HCT116 (cell line): Measurements from ENCODE around the gene SEMA4B. TPM values are rescaled to one million over a fixed set of nuclear protein-coding genes. Genes with fewer than 3 reads are reported as not detected.

Experiments used
- ATAC-seq: fragments of 200-7000 bp; cut with Tn5 transposase; 2 replicates; pipeline ENCODE4 v1.9.1; 2020; ENCODE audit warnings: mild to moderate bottlenecking, moderate library complexity
- BruUV-seq: library from RNA; stranded (reverse); fragments of 400-500 nt; replicated peaks from 2 replicates; lab custom pipeline; 2021; lab: Mats Ljungman, UMichigan
- CTCF ChIA-PET: fragments of 300-600 bp; sonication (Branson Sonifier 250); formaldehyde crosslinking; loops from one replicate; lab custom pipeline; 2021; ENCODE audit warnings: antibody characterized with exemption; lab: Charles Lee
- POLR2A ChIA-PET: fragments of 300-600, 350-600 bp; sonication (Branson Sonifier 250); formaldehyde crosslinking; loops from one replicate; lab custom pipeline; 2021; ENCODE audit warnings: antibody characterized with exemption; lab: Charles Lee
- RAD21 ChIA-PET, 2 experiments: fragments of 300-600 bp; sonication (Branson Sonifier 250); formaldehyde crosslinking; loops; one replicate each; lab custom pipeline; 2023; ENCODE audit warnings: low total read pairs in 2 of 2; ENCODE audit not compliant: uncharacterized antibody in 2 of 2, unreplicated experiment in 2 of 2, low non-redundant PET in 1 of 2; lab: Charles Lee
- DNase-seq: peaks from one replicate; pipeline ENCODE4 v3.0.0-alpha.2; 2010; ENCODE audit warnings: low read depth, low spot score
- H2AFZ ChIP-seq: fragments of 200-600 bp; shearing (Covaris generic), sonication (generic); 2 replicates; pipeline ENCODE4 v1.6.1; 2017; ENCODE audit warnings: low read depth, mixed run types, mixed read lengths, antibody characterized with exemption, low read length; ENCODE audit not compliant: poor library complexity, severe bottlenecking
- H3K27ac ChIP-seq: 2 replicates; pipeline ENCODE4 v1.5.1; 2012; ENCODE audit warnings: low read depth, low read length
- H3K27me3 ChIP-seq: fragments of 200-600 bp; sonication (generic); 2 replicates; pipeline ENCODE4 v1.6.1; 2016; ENCODE audit warnings: mixed run types, low read length, mixed read lengths; ENCODE audit not compliant: insufficient read depth
- H3K36me3 ChIP-seq, 2 experiments: fragments of 200-500 bp in 1 of 2; fragments of 200-600 bp in 1 of 2; sonication (Bioruptor generic) in 1 of 2; sonication (generic) in 1 of 2; 2 replicates each; pipeline versions ENCODE4 v1.5.1 to v1.6.1; 2014 to 2016; ENCODE audit warnings: low read length in 2 of 2, inconsistent platforms in 1 of 2, mixed read lengths in 1 of 2, mixed run types in 1 of 2; ENCODE audit not compliant: insufficient read depth in 2 of 2, control insufficient read depth in 1 of 2
- H3K4me1 ChIP-seq, 2 experiments: fragments of 200-600 bp in 1 of 2; sonication (generic) in 1 of 2; 2 replicates each; pipeline versions ENCODE4 v1.5.1 to v1.6.1; 2012 to 2017; ENCODE audit warnings: low read length in 2 of 2, inconsistent platforms in 1 of 2, mild to moderate bottlenecking in 1 of 2, mixed read lengths in 1 of 2, mixed run types in 1 of 2, moderate library complexity in 1 of 2; ENCODE audit not compliant: insufficient read depth in 2 of 2, control insufficient read depth in 1 of 2
- H3K4me2 ChIP-seq: fragments of 200-600 bp; sonication (generic); 2 replicates; pipeline ENCODE4 v1.6.1; 2017; ENCODE audit warnings: mixed run types, low read length, mixed read lengths
- H3K4me3 ChIP-seq, 2 experiments: fragments of 200-600 bp in 1 of 2; sonication (generic) in 1 of 2; replicated peaks in 1 of 2; 2 replicates each; pipeline ENCODE4 v1.5.1; 2011 to 2016; ENCODE audit warnings: low read length in 2 of 2, control low read depth in 1 of 2, low read depth in 1 of 2, mild to moderate bottlenecking in 1 of 2, mixed read lengths in 1 of 2, mixed run types in 1 of 2
- H3K79me2 ChIP-seq: fragments of 200-600 bp; sonication (generic); 2 replicates; pipeline ENCODE4 v1.6.1; 2017; ENCODE audit warnings: mild to moderate bottlenecking, mixed run types, low read length, moderate library complexity, mixed read lengths; ENCODE audit not compliant: insufficient read depth
- H3K9ac ChIP-seq: fragments of 200-600 bp; sonication (generic); 2 replicates; pipeline ENCODE4 v1.6.1; 2016; ENCODE audit warnings: low read length, mixed read lengths
- H3K9me2 ChIP-seq: fragments of 200-600 bp; sonication (generic), shearing (Covaris generic); 2 replicates; pipeline ENCODE4 v1.6.1; 2017; ENCODE audit warnings: mixed run types, mild to moderate bottlenecking, moderate library complexity; ENCODE audit not compliant: insufficient read depth
- H3K9me3 ChIP-seq, 2 experiments: fragments of 200-500 bp in 1 of 2; fragments of 200-600 bp in 1 of 2; sonication (Bioruptor generic) in 1 of 2; sonication (generic) in 1 of 2; 2 replicates each; pipeline ENCODE4 v1.6.1; 2014 to 2017; ENCODE audit warnings: low read length in 2 of 2, mixed read lengths in 2 of 2, inconsistent platforms in 1 of 2, low read depth in 1 of 2, mild to moderate bottlenecking in 1 of 2, mixed run types in 1 of 2, moderate library complexity in 1 of 2; ENCODE audit not compliant: control insufficient read depth in 1 of 2, insufficient read depth in 1 of 2
- H4K20me1 ChIP-seq: fragments of 200-600 bp; sonication (generic), shearing (Covaris generic); 2 replicates; pipeline ENCODE4 v1.6.1; 2017; ENCODE audit warnings: mixed run types, mild to moderate bottlenecking, moderate library complexity; ENCODE audit not compliant: insufficient read depth
- ATF3 ChIP-seq: IDR thresholded peaks from 2 replicates; pipeline ENCODE4 v1.6.1; 2012
- CEBPB ChIP-seq: IDR thresholded peaks from 2 replicates; pipeline ENCODE4 v1.6.1; 2012; ENCODE audit warnings: low read depth
- EGR1 ChIP-seq: IDR thresholded peaks from 2 replicates; pipeline ENCODE4 v1.6.1; 2012; ENCODE audit warnings: low read depth
- EZH2phosphoT487 ChIP-seq: fragments of 200-600 bp; IDR thresholded peaks from 2 replicates; pipeline ENCODE4 v1.6.1; 2018; ENCODE audit warnings: antibody characterized with exemption, borderline replicate concordance
- FOSL1 ChIP-seq: IDR thresholded peaks from 2 replicates; pipeline ENCODE4 v1.6.1; 2012; ENCODE audit warnings: low read depth
- JUND ChIP-seq: IDR thresholded peaks from 2 replicates; pipeline ENCODE4 v1.6.1; 2012
- MAX ChIP-seq: IDR thresholded peaks from 2 replicates; pipeline ENCODE4 v1.6.1; 2012
- POLR2A ChIP-seq: IDR thresholded peaks from 2 replicates; pipeline ENCODE4 v1.7.0; 2011; ENCODE audit warnings: borderline replicate concordance; ENCODE audit not compliant: insufficient read depth, insufficient read length; ENCODE audit errors: extremely low read depth
- POLR2AphosphoS5 ChIP-seq: IDR thresholded peaks from 2 replicates; pipeline ENCODE4 v1.6.1; 2011; ENCODE audit warnings: mild to moderate bottlenecking, low read depth, low read length, moderate library complexity
- SIN3A ChIP-seq: IDR thresholded peaks from 2 replicates; pipeline ENCODE4 v1.6.1; 2012; ENCODE audit warnings: low read depth
- SP1 ChIP-seq: IDR thresholded peaks from 2 replicates; pipeline ENCODE4 v1.6.1; 2012; ENCODE audit warnings: low read depth
- SRF ChIP-seq: IDR thresholded peaks from 2 replicates; pipeline ENCODE4 v1.6.1; 2012; ENCODE audit warnings: low read depth
- TCF7L2 ChIP-seq: IDR thresholded peaks from 2 replicates; pipeline ENCODE4 v1.7.0; 2011; ENCODE audit warnings: borderline replicate concordance, inconsistent platforms; ENCODE audit not compliant: insufficient read depth, insufficient read length; ENCODE audit errors: extremely low read depth
- ZFX ChIP-seq: fragments of 450-650 bp; IDR thresholded peaks from 2 replicates; pipeline ENCODE4 v1.6.1; 2017
- ZNF274 ChIP-seq: fragments of 200-500 bp; sonication (Bioruptor generic); IDR thresholded peaks from 2 replicates; pipeline ENCODE4 v1.6.1; 2014; ENCODE audit warnings: mild to moderate bottlenecking, low read depth, low read length, inconsistent platforms
- intact Hi-C: fragments of 100-400 bp; cut with micrococcal nuclease; formaldehyde crosslinking; loops from 2 replicates; pipeline ENCODE4 v1.10.0; 2022
- total RNA-seq: library from RNA; stranded (reverse); gene quantifications from one replicate; pipeline ENCODE4 v1.2.1, GENCODE V29; 2021; ENCODE audit not compliant: unreplicated experiment

The SEMA4B gene
- total RNA-seq, 1 experiment from 2014 or later = 98.6 TPM

GRCh38 chr15:90268415-90268814, 67.3 kb downstream of the SEMA4B start:
- Histone ChIP-seq H3K9me2 (no peaks in the 10 kb centered on the region), H3K9ac (no peak overlapping the region), H3K9me3 (no peaks in the 10 kb centered on the region), H3K4me1 (peaks cover 14 to 29% of the 10 kb centered on the region in 2 experiments), H3K79me2 (peaks cover 87% of the 10 kb centered on the region), H3K4me3 (no peak overlapping the region), H3K36me3 (peaks cover 21 to 46% of the 10 kb centered on the region in 2 experiments), H3K4me2 (no peak overlapping the region), H3K27ac (no peak overlapping the region), H2AFZ (no peak overlapping the region), H4K20me1 (peaks cover 2% of the 10 kb centered on the region; the same call in 1 of the 2 replicates), H3K27me3 (no peaks in the 10 kb centered on the region)
- intact Hi-C loops = no loop called here
- POLR2A ChIA-PET = no interaction called here
- BruUV-seq = no TSS peak
- DNase-seq (no peak), ATAC-seq (no peak)
- TF ChIP-seq MAX (no peak), CEBPB (no peak), FOSL1 (no peak), TCF7L2 (no peak), SIN3A (no peak), ATF3 (no peak), EZH2phosphoT487 (no peak), JUND (no peak), ZNF274 (no peak), POLR2A (no peak), EGR1 (no peak), ZFX (no peak), SRF (no peak), SP1 (no peak), POLR2AphosphoS5 (no peak)
- CTCF ChIA-PET = no interaction called here
- RAD21 ChIA-PET = no interaction called here
